Glomerular endothelial cell (primary cell): Measurements from ENCODE around the gene CCDC27. TPM values are rescaled to one million over a fixed set of nuclear protein-coding genes. Genes with fewer than 3 reads are reported as not detected.
"Not testable (repeated sequence)": the region's sequence is repeated elsewhere in the genome, so short reads cannot be mapped to it uniquely, and the experiment has no call there.

Experiments
- DNase-seq: peaks from one replicate; pipeline ENCODE4 v3.0.0-alpha.2; 2011; ENCODE audit warnings: low read depth, low spot score; ENCODE audit errors: extremely low read depth
- total RNA-seq: library from RNA; depleted of rRNA; stranded (reverse); fragments of >200 nt; gene quantifications from 2 replicates; pipeline ENCODE4 v1.2.3, GENCODE V29; 2015

Gene CCDC27
- total RNA-seq, 1 donor from 2014 or later: not detected

DNA sequence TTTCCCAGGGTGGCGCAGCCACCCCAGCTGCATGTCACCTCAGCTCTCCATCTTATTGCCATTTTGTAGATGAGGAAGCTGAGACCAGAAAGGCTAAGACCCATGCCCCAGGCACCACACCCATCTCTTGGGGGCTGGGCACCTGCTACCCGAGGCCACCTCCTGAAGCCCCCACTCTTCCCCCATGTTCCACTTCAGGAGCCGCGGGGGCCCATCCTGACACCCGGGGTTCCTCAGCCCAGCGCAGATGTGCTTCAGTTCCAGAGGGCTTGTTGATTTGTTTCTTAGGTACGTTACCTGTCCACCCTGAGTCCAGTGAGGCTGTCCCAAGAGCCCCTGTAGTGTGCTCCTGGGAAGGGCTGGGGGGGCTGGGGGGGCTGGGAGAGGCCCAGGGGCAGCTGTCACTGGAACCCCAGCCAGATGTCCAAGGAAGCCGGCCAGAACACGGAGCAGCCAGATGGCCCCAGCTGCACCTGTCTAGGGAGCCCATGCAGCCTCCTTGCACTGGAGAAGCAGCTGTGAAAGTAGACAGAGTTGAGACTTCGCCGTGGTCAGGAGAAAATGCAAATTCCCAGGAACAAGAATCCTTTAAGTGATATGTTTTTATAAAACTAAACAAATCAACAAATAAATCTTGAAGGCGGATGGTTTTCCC lies 17.1 kb upstream of the CCDC27 start:
- DNase-seq: no peak

DNA sequence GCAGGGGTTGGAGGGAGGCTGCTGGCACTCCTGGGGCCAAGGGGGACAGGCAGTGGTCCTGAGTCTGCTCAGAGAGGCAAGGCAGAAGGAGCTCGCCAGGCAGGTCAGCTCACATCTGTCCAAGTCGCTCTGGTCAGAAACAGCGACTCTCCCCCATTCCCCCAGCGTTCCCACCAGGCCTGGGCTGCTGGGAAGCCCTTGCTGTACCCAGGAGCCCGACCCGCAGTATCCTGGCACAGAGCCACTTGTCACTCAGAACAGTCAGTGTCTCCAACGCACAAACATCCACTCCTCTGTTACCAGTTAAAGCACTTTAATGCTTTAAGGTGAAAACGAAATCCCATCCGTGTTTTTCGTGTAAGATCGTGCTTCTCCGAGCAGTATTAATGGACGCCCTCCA lies 16.6 kb upstream of the CCDC27 start:
- DNase-seq: no peak

DNA sequence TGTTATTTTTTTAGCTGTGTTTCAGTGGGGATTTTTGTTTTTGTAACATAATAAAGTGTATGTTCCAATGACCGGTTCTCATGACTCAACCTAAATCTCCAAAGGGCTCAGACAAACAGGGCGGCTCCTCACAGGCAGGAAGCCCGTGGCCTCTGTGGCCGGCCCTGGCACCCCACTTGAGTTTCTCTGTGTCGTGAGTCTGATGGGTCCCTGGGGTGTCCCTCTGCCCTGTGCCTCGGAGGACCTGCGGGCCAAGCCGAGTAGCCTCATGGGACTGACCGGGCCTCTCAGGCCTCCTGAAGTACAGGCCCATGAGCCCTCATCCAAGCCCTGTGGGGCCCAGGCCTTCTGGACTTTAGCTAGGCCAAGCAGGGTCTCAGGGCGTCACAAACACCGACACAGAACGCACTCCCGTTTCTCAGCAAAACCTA lies 16.1 kb upstream of the CCDC27 start:
- DNase-seq: no peak

DNA sequence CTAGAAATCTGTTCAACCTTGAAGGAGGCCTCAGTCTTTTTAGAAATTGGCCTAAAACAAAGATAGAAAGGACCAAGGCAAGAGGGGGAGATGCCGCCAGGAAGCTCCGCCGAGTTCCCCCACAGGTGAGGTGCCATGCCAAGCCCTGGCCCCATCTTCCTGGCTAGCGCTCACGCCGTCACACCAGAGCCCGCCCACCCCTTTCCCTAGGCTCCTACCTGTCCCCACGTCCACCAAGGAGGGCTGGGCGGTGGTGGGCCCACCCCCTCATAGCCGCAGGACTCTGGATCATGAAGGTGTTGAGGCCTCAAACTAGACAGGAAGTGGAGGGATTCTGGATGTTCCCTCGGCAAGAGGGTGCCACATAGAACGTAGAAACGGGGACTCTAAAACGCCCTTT lies 15.5 kb upstream of the CCDC27 start:
- DNase-seq: no peak

DNA sequence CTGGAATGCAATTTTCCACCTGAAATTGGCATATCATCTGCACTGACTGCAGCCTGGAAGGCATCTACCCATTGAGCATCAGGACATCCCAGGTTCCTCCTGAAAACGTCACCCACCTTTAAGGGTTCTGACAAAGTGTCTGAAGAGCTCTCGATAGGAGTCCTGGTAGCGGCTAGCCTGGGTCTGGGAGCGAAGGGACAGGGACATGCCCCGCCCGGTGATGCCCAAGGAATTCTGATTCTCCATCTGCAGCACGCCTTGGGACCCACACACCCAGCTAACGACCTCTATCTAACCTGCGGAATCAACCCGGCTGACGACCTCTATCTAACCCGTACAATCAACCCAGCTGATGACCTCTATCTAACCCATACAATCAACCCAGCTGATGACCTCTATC lies 13.3 kb upstream of the CCDC27 start:
- DNase-seq: no peak

DNA sequence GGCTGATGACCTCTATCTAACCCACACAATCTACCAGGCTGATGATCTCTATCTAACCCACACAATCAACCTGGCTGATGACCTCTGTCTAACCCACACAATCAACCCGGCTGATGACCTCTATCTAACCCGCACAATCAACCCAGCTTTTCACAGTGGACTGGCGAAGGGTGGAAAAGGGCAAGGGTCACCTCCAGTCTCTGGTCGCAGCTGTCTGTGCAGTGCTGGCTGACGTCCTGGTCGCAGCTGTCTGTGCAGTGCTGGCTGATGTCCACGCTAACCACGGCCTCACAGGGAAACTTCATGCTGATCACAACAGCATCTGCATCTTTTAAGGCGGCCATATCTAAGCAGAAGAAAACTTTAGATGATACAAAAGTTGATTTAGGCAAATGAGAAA lies 12.2 kb upstream of the CCDC27 start:
- no peak for DNase-seq

DNA sequence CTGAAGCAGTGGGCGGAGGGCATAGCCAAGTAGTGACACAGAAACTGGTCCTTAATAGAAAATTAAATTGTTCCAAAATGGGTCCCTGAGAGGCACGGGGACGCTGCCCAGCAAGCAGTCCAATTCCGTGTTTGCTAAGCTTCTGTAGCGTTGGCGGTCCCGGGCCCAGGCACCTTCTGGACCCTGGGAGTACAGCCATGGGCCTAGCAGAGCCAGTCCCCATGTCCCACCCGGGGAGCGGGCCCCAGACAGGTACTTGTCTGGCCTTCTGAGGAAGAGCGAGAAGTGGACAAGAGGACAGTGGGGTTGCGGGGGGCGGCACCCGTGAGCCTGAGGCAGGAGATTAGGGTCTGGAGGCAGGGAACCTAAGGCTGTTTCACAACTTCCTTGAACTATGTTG lies 11.5 kb upstream of the CCDC27 start:
- no peak for DNase-seq

DNA sequence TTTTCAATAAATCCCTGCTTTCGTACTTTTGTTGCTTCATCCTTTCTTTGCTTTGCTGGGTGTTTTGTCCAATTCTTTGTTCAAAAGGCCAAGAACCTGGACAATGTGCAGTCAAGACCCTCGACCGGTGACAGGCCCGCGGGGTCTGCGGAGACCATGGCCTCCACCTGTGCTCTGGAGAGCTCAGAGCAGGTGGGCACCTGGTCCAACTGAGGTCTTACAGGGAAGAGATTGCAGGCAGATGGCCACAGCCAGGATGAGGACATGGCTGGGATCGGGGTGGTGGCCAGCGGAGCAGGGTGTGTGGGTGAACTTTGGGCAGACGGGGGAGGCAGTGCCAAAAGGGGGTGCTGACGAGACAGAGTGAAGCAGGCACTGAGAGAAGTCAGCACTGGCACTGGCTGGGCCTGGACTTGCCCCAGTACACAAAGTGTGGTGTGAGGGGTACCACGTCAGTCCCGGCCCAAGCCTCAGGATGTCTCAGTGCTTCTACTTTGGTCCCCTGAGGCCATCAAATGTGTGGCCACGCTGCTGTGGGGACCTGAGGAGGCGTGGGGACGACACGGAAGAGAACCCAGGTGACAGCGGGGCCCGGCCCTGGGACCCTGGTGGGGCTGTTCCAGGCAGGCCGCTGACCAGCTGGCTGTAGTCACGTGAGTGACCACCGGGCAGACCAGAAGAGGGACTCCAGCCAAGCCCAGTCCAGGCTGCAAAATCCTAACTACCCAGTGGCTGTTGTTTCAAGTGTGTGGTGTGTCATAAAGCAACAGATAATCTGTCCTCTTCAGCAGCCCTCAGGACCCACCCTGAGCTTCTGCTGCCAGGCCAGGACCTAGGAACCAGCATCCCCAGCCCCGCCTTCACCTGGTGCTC lies 10.4 kb upstream of the CCDC27 start:
- no peak for DNase-seq

DNA sequence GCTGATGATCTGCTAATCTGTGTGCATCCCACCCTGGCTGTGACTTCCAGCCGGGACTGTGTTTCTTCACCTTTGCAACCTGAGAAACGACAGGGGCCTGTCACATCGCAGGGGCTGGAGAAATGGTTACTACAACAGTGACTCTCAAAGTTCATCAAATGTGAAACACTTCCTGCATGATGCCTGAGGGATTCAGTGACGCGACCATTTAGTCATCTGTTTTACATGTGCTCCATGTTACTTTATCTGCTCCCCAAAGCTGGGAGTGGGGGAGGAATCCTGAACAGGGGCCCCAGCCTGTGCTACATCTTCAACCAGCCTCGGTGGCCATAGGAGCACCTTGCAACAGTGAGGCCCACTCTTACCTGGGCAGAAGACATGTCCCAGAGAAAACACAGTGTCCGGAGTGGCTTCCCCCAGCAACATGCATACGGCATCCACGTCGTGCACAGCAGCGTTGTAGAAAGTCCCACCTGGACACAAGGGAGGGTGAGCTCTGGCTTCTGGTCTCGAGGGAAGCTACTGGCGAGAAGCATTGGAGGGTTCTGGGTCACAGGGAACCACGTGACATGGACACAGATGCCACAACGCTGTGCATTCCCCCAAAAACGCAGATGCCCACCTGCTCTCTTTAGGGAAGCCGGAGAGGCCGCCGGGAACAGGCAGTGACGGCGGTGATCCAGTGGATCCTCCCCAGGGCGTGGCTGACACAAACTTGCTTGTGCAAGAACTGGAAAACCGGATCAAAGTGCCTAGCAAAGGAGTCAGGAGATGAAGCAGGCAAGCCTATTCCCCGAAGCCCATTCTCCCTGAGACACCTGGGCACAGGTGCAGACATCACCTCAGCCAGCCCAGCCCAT lies 9.6 kb upstream of the CCDC27 start:
- no peak for DNase-seq

DNA sequence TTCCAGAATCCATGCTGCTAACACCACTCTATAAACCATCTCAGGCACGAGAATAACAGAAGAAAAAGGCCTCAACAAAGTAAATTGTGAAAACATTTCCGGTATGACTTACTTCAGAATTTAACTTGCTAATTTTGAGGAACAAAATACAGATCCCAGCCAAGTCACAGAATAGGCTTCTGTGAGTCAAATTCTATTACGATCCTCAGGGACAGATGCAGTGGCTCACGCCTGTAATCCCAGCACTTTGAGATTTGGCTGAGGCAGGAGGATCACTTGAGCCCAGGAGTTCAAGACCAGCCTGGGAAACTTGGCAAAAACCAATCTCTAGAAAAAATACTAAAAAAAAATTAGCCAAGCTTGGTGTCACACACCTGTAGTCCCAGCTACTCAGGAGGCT lies 8.8 kb upstream of the CCDC27 start:
- no peak for DNase-seq

DNA sequence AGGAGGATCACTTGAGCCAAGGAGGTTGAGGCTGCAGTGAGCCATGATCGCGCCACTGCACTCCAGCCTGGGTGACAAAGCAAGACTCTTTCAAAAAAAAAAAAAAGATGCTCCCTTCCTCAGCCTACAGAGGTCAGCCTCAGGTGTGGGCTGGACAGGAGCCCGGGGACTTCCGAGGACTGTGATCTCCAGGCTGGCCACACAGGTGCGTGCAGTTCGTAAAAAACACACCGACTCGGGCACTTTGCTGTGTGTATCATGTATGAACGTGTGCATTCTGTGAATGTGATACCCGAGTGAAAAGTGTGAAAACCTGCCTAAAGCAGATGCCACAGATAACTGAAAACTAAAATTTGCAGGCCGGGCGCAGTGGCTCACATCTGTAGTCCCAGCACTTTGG lies 8.4 kb upstream of the CCDC27 start:
- no peak for DNase-seq

DNA sequence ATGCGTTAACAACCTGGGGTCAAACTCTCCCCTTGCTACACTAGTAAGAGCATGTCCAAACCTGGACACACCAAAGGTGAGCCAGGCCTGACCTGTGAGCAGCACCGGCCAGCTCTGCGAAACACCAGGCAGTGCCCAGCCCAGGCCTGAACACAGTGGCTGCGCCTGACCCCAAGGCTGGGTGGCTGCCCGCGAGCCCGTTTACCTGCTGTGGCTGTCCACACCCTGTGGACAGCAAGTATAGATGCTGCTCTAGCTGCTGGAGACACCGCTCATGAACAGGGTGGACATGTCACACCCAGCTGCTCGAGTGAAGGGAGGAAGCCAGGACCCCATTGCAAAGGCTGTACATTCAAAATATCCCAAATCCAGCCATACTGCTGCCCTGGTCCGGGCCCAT lies 7.6 kb upstream of the CCDC27 start:
- DNase-seq: no peak

DNA sequence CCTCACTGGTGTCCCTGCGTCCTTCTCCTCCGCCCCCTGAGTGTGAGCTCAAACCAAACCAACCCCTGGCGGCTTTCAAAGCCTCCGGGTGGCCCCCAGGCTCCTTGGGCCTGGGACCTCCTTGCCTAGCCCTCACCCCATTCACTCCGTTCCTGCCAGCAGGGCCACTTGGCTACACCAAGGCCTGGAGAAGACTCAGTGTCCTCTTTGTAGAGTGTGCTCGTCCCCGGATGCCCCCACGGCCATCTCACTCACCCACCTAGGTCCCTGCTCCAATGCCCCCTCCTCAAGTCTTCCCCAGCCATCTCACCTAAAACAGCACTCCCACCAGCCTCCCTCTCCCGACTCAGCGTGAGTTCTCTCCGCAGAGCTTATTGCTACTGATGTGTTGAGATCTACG lies 7.2 kb upstream of the CCDC27 start:
- DNase-seq: no peak

DNA sequence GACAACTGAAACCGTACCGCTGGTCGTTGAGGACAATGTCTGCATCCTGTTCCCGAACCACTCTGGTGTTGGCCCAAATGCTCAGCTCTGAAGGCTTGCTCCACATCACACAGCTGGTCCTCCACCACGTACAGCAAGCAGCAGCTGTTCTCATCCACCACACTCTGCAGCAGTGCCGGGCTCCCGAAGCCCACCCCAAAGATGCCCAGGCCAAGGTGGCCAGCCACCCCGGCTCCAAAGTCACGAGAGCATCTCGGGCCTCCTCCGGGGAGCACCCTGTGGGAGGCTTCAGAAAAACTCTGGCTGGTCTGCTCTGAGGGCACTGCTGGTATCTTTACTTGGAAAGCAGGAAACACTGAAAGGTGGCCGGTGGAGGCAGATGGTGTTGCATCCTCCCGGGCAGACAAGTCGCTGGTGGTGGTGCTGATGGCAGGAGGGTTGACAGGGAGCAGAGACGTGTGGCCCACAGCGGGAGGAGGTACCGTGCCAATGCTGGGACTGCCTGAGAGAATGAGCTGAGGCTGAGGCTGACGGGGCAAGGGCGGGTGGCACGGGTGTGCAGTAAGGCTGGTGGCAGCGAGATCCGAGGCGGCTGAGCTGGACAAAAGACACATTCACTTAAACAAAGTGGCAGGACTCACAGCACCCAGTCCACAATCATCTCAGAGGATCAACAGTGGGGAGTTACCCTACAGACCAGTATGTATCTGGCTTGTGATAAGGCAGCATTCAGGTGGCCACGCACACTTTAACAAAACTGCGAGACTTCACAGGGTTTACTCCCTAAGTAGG lies 6.5 kb upstream of the CCDC27 start:
- no peak for DNase-seq

DNA sequence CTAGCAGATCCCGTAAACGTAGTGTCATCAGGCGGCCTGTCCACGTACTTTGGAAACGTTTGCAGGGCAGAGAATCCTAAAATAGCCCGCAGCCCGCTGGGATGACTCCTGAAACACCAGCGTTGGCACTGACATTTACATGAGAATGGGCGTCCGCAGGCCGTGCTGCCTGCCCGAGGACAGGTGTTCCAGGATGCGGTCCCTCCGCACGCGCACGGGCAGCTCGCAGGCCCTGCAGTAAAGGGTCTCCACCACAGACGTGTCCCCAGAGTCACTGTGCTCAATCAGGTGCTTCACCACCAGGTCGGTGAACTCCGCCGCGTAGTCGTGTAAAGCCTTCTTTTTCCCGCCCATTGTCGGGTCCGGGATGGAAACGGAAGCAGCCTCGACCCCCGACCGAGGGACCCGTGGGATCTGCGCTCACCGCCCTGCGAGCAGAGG lies 5.8 kb upstream of the CCDC27 start:
- no peak for DNase-seq

DNA sequence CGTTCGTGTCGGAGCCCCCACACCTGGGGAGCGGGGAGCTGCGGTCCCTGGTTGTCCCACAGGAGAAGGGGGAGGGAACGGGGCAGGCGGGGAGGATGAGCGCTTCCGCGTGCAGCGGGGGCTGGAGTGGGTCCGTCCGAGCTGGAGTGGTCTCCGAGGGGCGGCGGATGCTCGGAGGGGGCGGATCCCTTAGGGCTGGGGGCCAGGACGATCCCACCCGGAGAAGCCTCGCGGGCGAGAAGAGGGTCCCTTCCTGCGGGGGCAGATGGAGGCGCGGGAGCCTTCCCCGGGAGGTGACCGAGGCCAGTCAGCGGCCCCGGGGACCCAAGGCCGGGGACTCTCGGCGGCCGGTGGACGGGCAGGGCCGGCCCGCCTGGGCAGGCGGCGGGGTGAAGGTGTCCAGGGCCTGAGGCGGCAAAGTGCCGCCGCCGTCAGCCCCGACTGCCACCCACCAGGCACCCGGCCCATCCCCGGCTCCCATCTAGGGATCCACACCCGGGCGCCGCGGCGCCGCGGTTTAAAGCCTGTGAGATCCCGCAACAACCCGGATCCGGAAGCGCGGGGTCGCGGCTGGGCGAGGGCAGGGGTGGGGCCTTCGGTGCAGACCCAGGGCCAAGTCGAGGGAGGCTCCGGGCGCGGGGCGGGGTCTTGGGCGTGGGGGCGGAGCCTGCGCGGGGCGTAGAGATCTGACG lies 5.3 kb upstream of the CCDC27 start:
- no peak for DNase-seq

DNA sequence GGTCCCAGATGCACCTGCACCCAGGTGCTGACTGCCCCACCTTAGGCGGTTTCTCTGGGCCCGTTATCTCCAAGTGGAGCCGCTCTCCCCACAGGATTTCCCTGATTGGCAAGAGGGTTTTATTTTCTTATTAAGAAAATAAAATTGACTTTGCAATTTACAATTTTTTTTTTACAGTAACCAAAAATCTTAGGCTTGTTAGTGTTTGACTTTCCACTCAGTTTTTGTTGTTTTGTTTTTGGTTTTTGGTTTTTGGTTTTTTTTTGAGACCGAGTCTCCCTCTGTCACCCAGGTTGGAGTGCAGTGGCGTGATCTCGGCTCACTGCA lies 4.8 kb upstream of the CCDC27 start:
- DNase-seq: no peak

DNA sequence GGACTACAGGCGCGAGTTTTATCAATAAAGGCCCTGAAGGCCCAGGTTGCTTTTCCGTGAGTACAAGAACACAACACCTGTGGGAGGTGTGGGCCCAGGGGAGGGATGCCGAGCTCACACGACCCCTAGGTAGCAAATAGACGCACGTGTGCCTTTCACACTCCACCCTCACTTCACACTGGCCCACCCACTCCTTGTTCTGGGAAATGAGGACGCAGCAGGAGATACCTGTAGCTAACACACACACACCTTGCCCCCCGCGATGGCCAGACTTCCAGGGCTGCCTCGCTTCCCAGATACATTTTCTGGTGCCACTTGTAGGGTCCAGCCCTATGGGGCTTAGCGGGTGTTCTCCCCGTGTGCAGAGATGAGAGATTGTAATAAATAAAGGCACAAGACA lies 4.3 kb upstream of the CCDC27 start:
- no peak for DNase-seq

DNA sequence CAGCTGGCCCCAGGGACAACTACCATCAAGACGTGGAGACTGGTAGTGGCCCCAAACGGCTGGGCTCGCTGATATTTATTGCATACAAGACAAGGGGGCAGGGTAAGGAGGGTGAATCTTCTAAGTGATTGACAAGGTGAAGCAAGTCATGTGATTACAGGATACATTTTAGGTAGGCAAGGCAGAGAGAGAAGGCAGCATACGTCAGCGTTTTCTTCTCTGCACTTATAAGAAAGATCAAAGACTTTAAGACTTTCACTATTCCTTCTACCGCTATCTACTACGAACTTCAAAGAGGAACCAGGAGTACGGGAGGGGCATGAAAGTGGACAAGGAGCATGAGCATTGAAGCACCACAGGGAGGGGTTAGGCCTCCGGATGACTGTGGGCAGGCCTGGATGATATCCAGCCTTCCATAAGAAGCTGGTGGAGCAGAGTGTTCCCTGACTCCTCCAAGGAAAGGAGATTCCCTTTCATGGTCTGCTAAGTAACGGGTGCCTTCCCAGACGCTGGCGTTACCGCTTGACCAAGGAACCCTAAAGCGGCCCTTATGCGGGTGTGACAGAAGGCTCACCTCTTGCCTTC lies 3.8 kb upstream of the CCDC27 start:
- DNase-seq: not testable (repeated sequence)

DNA sequence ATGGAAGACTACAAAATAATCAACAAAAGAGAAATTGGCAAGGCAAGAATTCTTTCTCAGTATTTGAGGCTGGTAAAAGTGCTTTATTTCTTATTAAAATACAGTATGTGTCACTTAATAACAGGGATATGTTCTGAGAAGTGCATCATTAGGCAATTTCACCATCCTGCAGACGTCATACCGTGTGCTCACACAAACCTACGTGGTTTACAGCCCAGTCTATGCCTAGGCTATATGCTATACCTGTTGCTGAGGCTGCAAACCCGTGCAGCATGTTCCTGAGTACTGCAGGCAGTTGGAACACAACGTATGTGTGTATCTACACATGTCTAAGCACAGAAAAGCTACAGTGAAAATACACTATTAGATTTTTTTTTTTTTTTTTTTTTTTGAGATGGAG lies 2.7 kb upstream of the CCDC27 start:
- no peak for DNase-seq
